DMS 273 treated with DMSO at 0.1 percent for 48 hours (cell line): ENCODE results near the gene SHROOM3.

Experiments used
- DNase-seq: peaks from one replicate; lab custom pipeline; 2025; lab: John Stamatoyannopoulos, UW

Gene SHROOM3

GRCh38 chr4:76821641-76822040 lies 386.6 kb downstream of the SHROOM3 start:
- no peak for DNase-seq

GRCh38 chr4:76822303-76822702 lies 387.3 kb downstream of the SHROOM3 start:
- DNase-seq = no peak

- DNase-seq = no peak
These were observed 388.5 kb downstream of the SHROOM3 start for GRCh38 chr4:76823495-76823894.

GRCh38 chr4:76830612-76830963 lies 395.6 kb downstream of the SHROOM3 start:
- no peak for DNase-seq

GRCh38 chr4:76830964-76831703 lies 396.1 kb downstream of the SHROOM3 start:
- DNase-seq = no peak

GRCh38 chr4:76831711-76832373 lies 396.8 kb downstream of the SHROOM3 start:
- DNase-seq = no peak
